ENCODE data around the gene LIPH. TPM values are rescaled to one million over a fixed set of nuclear protein-coding genes. Genes with fewer than 3 reads are reported as not detected.

Gene LIPH
- total RNA-seq, 2 donors from 2014 or later, result 58.3 to 104 TPM

GRCh38 chr3:185521349-185522138 lies 30.8 kb downstream of the LIPH start:
- Histone ChIP-seq H3K36me3 (no peaks in the 10 kb centered on the region), H3K4me3 (no peak overlapping the region), H3K9me3 (no peaks in the 10 kb centered on the region), H3K27me3 (no peaks in the 10 kb centered on the region), H3K27ac (no peak overlapping the region), H3K9ac (ENCODE audit: low read depth in 2 of 2, low read length in 2 of 2) (no peak overlapping the region), H3K4me1 (no peaks in the 10 kb centered on the region)
- no peak for DNase-seq
- intact Hi-C loops (cut with DNase I), result no loop called here
- TF ChIP-seq CTCF (IDR thresholded peaks at IDR 0.05), result no peak

- Histone ChIP-seq H3K4me3 (no peak overlapping the region), H3K9ac (ENCODE audit: low read depth in 2 of 2, low read length in 2 of 2) (no peak overlapping the region), H3K27ac (no peak overlapping the region), H3K27me3 (no peaks in the 10 kb centered on the region), H3K36me3 (no peaks in the 10 kb centered on the region), H3K4me1 (no peaks in the 10 kb centered on the region), H3K9me3 (no peaks in the 10 kb centered on the region)
- intact Hi-C loops (cut with DNase I), result no loop called here
- no peak for DNase-seq
- TF ChIP-seq CTCF (IDR thresholded peaks at IDR 0.05), result no peak
These were observed 33.4 kb downstream of the LIPH start for GRCh38 chr3:185519021-185519420.

- H3K36me3 ChIP-seq, result no peaks in the 10 kb centered on the region
- no peaks in the 10 kb centered on the region for H3K9me3 ChIP-seq
- DNase-seq, result no peak
- H3K4me1 ChIP-seq, result no peaks in the 10 kb centered on the region
- no peak overlapping the region for H3K9ac ChIP-seq (ENCODE audit: low read depth in 2 of 2, low read length in 2 of 2)
- no peaks in the 10 kb centered on the region for H3K27me3 ChIP-seq
- intact Hi-C loops (cut with DNase I), result no loop called here
- TF ChIP-seq CTCF (IDR thresholded peaks at IDR 0.05), result no peak
- H3K27ac ChIP-seq, result no peak overlapping the region
- H3K4me3 ChIP-seq, result no peak overlapping the region
These were observed 34.8 kb downstream of the LIPH start for GRCh38 chr3:185517387-185518130.

- no peak for DNase-seq
- TF ChIP-seq CTCF (IDR thresholded peaks at IDR 0.05), result no peak
- H3K36me3 ChIP-seq, result no peaks in the 10 kb centered on the region
- H3K9me3 ChIP-seq, result no peaks in the 10 kb centered on the region
- no peaks in the 10 kb centered on the region for H3K4me1 ChIP-seq
- no peaks in the 10 kb centered on the region for H3K27me3 ChIP-seq
- no peak overlapping the region for H3K9ac ChIP-seq (ENCODE audit: low read depth in 2 of 2, low read length in 2 of 2)
- H3K4me3 ChIP-seq, result no peak overlapping the region
- intact Hi-C loops (cut with DNase I), result no loop called here
- no peak overlapping the region for H3K27ac ChIP-seq
These were observed 40.7 kb downstream of the LIPH start for GRCh38 chr3:185511711-185512110.

- H3K36me3 ChIP-seq, result no peaks in the 10 kb centered on the region
- TF ChIP-seq CTCF (IDR thresholded peaks at IDR 0.05), result no peak
- DNase-seq, result no peak
- H3K9me3 ChIP-seq, result no peaks in the 10 kb centered on the region
- no peaks in the 10 kb centered on the region for H3K27me3 ChIP-seq
- H3K4me3 ChIP-seq, result no peak overlapping the region
- no peaks in the 10 kb centered on the region for H3K4me1 ChIP-seq
- no peak overlapping the region for H3K27ac ChIP-seq
- intact Hi-C loops (cut with DNase I), result no loop called here
- no peak overlapping the region for H3K9ac ChIP-seq (ENCODE audit: low read depth in 2 of 2, low read length in 2 of 2)
These were observed 43.9 kb downstream of the LIPH start for GRCh38 chr3:185508335-185508991.

All from colonic mucosa (tissue), 4 donors.